ENCODE results near the gene PLGLB2.
"Not testable (repeated sequence)": the region's sequence is repeated elsewhere in the genome, so short reads cannot be mapped to it uniquely, and the experiment has no call there.

- TF ChIP-seq CTCF, POLR2A (IDR thresholded peaks at IDR 0.05): not testable (repeated sequence)
These were observed 7.0 kb upstream of the PLGLB2 start for GRCh38 chr2:87740928-87741327.
